ENCODE measurements around the gene SLC29A1. TPM values are rescaled to one million over a fixed set of nuclear protein-coding genes. Genes with fewer than 3 reads are reported as not detected.

The SLC29A1 gene
- total RNA-seq, 1 donor, result 23.6 TPM

DNA sequence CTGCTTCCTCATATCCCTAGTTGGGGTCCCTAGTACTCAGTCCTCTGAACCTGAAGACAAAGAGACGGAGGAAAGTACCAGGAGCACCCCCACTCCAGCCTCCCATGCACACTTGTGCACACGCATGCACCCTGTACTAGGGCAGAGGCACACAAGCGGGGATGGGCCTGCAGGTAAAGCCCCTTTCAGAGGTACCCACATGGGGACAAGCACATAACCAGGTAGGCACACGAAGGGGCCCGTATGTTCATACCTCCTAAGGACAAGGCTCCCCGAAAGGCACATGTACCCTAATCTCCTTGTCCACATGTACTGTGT, 48.0 kb downstream of the SLC29A1 start:
- no peak for TF ChIP-seq CTCF (IDR thresholded peaks at IDR 0.05; ENCODE audit: insufficient read depth, low read length)
- no peak overlapping the region for H3K4me3 ChIP-seq (ENCODE audit: low read depth, low read length)
- DNase-seq (ENCODE audit: low read depth), result no peak

DNA sequence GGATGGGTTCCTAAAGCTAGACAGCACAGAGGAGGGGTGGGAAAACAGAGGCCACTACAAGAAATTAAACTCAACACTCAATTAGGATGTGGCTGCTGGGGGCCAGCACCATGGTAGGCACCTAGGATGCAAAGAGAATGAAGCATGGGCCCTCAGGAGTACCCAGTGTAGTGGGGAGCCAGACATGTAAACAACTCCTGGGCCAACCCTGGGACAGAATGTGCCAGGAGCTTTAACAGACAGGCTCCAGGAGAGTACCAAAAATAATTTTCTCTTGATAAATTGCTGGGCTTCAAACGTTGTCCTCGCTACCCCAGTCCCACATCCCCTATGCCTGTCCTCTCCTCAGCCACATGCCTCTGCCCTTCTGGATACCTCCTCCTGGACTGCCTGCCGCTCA, 48.5 kb downstream of the SLC29A1 start:
- DNase-seq (ENCODE audit: low read depth), result no peak
- TF ChIP-seq CTCF (IDR thresholded peaks at IDR 0.05; ENCODE audit: insufficient read depth, low read length), result no peak
- no peak overlapping the region for H3K4me3 ChIP-seq (ENCODE audit: low read depth, low read length)

DNA sequence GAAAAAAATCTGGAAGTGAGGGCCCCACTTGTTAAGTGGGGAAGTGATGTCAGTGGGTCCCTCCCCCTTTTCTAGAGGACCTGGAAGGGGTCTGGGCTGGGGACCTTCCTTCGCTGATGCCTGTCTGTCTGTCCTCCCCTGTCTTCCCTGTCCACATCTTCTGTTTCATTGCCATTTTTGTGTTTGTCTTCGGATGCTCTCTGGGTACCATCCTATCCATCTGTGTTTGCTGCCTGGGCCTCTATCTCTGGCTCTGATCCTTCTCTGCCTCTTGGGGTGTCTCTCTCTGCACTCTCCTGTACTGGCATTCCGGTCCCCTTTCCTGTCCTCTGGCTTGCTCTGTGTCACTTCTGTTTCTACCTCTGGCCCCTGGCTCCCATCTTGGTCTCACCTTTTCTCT, 49.1 kb downstream of the SLC29A1 start:
- DNase-seq (ENCODE audit: low read depth), result no peak
- H3K4me3 ChIP-seq (ENCODE audit: low read depth, low read length), result no peak overlapping the region
- no peak for TF ChIP-seq CTCF (IDR thresholded peaks at IDR 0.05; ENCODE audit: insufficient read depth, low read length)

GRCh38 chr6:44272999-44273566, 49.7 kb downstream of the SLC29A1 start:
- no peak for TF ChIP-seq CTCF (IDR thresholded peaks at IDR 0.05; ENCODE audit: insufficient read depth, low read length)
- H3K4me3 ChIP-seq (ENCODE audit: low read depth, low read length), result no peak overlapping the region
- no peak for DNase-seq (ENCODE audit: low read depth)

GRCh38 chr6:44273617-44274016, 50.2 kb downstream of the SLC29A1 start:
- no peak overlapping the region for H3K4me3 ChIP-seq (ENCODE audit: low read depth, low read length)
- no peak for TF ChIP-seq CTCF (IDR thresholded peaks at IDR 0.05; ENCODE audit: insufficient read depth, low read length)
- DNase-seq (ENCODE audit: low read depth), result no peak

- no peak for DNase-seq (ENCODE audit: low read depth)
- no peak overlapping the region for H3K4me3 ChIP-seq (ENCODE audit: low read depth, low read length)
- TF ChIP-seq CTCF (IDR thresholded peaks at IDR 0.05; ENCODE audit: insufficient read depth, low read length), result no peak
Measured at GRCh38 chr6:44275271-44275748, 51.9 kb downstream of the SLC29A1 start.

Measured in fibroblast of the aortic adventitia (primary cell).